ENCODE measurements around the gene PLXNA2. TPM values are rescaled to one million over a fixed set of nuclear protein-coding genes. Genes with fewer than 3 reads are reported as not detected.

The PLXNA2 gene
- total RNA-seq, 1 experiment from 2014 or later, result 0.89 TPM

DNA sequence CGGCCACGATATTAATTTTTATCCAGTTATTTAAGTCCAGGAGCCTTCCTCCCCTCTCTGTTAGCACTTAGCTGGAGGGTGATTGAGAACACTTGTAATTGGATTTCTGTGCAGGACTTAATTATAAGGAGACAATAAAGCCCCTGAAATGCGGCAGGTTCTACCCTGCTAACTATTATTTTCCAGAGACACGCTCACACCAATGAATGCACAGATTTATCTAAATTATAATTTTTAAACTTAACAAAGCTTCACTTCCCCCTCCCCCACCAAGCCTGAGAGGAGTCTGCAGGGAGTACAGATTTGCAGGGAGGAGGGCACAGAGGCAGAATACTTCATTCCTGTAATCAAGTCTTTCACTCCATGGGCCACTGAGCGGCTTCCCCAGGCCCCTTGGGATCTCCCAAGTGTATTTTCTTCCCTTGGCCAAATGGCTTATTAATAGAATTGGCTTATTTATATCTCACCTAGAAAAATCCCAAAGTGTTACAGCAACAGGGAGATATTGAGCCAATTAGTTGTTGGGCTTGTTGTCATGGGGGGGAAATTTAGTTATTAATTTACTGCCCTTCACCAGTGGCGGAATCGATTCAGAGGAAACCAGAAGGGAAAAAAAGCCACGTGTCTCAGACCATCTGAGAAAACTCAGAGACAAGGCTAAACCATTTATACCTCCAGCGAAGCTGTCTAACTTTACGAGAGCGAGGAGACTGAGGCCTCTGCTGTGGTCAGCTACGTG is 234.3 kb downstream of the PLXNA2 start:
- H3K27me3 ChIP-seq (ENCODE audit: insufficient read depth, low read length), result no peaks in the 10 kb centered on the region
- CTCF ChIA-PET, result interaction anchor here (1.6 to 1.7 kb wide), 2 partner anchors 12 kb away, joined by 5 to 8 read pairs; no protein-coding TSS in a partner anchor
- no peaks in the 10 kb centered on the region for H4K20me1 ChIP-seq (ENCODE audit: insufficient read depth)
- intact Hi-C loops (cut with micrococcal nuclease), result no loop called here
- DNase-seq (ENCODE audit: low read depth, low spot score), result no peak
- no peak overlapping the region for H3K4me2 ChIP-seq (ENCODE audit: low read length)
- no peak for ATAC-seq
- H3K79me2 ChIP-seq (ENCODE audit: insufficient read depth, low read length), result no peaks in the 10 kb centered on the region
- H3K9ac ChIP-seq (ENCODE audit: low read length), result no peak overlapping the region
- TF ChIP-seq ELF1 (IDR thresholded peaks at IDR 0.05; ENCODE audit: borderline replicate concordance, low read depth), result no peak
- TF ChIP-seq CEBPB (IDR thresholded peaks at IDR 0.05; ENCODE audit: low read depth), result no peak
- TF ChIP-seq EZH2phosphoT487 (IDR thresholded peaks at IDR 0.05; ENCODE audit: borderline replicate concordance), result no peak
- TF ChIP-seq EZH2 (IDR thresholded peaks at IDR 0.05), result no peak
- TF ChIP-seq CBX3 (IDR thresholded peaks at IDR 0.05; ENCODE audit: low read depth), result no peak
- no peak for TF ChIP-seq ZFX (IDR thresholded peaks at IDR 0.05)
- no peak for TF ChIP-seq POLR2AphosphoS5 (IDR thresholded peaks at IDR 0.05; ENCODE audit: low read depth, low read length)
- TF ChIP-seq, protein P1, sequence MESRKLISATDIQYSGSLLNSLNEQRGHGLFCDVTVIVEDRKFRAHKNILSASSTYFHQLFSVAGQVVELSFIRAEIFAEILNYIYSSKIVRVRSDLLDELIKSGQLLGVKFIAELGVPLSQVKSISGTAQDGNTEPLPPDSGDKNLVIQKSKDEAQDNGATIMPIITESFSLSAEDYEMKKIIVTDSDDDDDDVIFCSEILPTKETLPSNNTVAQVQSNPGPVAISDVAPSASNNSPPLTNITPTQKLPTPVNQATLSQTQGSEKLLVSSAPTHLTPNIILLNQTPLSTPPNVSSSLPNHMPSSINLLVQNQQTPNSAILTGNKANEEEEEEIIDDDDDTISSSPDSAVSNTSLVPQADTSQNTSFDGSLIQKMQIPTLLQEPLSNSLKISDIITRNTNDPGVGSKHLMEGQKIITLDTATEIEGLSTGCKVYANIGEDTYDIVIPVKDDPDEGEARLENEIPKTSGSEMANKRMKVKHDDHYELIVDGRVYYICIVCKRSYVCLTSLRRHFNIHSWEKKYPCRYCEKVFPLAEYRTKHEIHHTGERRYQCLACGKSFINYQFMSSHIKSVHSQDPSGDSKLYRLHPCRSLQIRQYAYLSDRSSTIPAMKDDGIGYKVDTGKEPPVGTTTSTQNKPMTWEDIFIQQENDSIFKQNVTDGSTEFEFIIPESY (IDR thresholded peaks at IDR 0.05; ENCODE audit: extremely low read depth, insufficient replicate concordance, low read length), result no peak
- POLR2A ChIA-PET, result no interaction called here
- H3K36me3 ChIP-seq (ENCODE audit: control insufficient read depth in 1 of 2, insufficient read depth in 2 of 2, low read length in 2 of 2), result no peaks in the 10 kb centered on the region
- H2AFZ ChIP-seq (ENCODE audit: low read depth, low read length, poor library complexity, severe bottlenecking), result no peak overlapping the region
- H3K9me3 ChIP-seq (ENCODE audit: control insufficient read depth in 1 of 2, insufficient read depth in 1 of 2, low read depth in 1 of 2, low read length in 2 of 2), result no peaks in the 10 kb centered on the region
- RAD21 ChIA-PET (ENCODE audit: low non-redundant PET in 1 of 2, low total read pairs in 2 of 2, uncharacterized antibody in 2 of 2, unreplicated experiment in 2 of 2), result no interaction called here
- peaks cover 0 to 15% of the 10 kb centered on the region in 2 experiments; a peak in 2 of 4 replicates for H3K4me1 ChIP-seq (ENCODE audit: control insufficient read depth in 1 of 2, insufficient read depth in 2 of 2, low read length in 2 of 2)
- H3K9me2 ChIP-seq (ENCODE audit: insufficient read depth), result no peaks in the 10 kb centered on the region
- no peak overlapping the region for H3K4me3 ChIP-seq (replicated peaks in 1 of 2; ENCODE audit: low read depth in 1 of 2, low read length in 2 of 2)
- H3K27ac ChIP-seq (ENCODE audit: low read depth, low read length), result no peak overlapping the region
- BruUV-seq (replicated peaks), result no TSS peak

Data from HCT116 (cell line).